T-helper 2 cell treated with Interferon-gamma antibody and Interleukin-4, amounts not matched to agents 100 ng/mL and 5 ng/mL, for 36 hours (primary cell): Measurements from ENCODE around the gene SAP30L. TPM values are rescaled to one million over a fixed set of nuclear protein-coding genes. Genes with fewer than 3 reads are reported as not detected.

Experiments used
- intact Hi-C: fragments of 100-400 bp; cut with micrococcal nuclease; formaldehyde crosslinking; loops from one replicate; pipeline ENCODE4 v1.15.1; 2023
- total RNA-seq: library from RNA; stranded (reverse); gene quantifications from 2 replicates; pipeline ENCODE4 v1.2.3, GENCODE V29; 2022

SAP30L gene
- total RNA-seq, 1 donor from 2014 or later = 37.7 TPM

DNA sequence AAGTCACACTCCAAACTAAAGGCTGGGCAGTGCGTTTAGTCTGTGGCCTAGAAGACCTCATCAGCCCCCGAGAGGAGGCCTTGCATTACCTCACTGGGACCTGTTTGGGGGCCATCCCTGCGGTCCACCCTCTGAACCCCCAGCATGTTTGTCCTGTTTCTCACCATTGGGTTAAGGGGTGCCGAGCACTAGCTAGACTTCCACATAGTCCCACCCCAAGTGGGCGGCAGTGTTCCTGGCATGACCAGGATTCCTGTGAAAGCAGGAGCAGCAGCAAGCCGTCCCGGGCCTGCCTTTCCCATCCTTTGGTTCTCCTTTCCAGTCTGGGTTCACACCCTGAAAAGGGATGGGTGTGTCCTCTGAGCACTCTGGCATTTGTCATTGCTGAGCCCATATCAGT, 26.6 kb upstream of the SAP30L start:
- intact Hi-C loops = no loop called here

DNA sequence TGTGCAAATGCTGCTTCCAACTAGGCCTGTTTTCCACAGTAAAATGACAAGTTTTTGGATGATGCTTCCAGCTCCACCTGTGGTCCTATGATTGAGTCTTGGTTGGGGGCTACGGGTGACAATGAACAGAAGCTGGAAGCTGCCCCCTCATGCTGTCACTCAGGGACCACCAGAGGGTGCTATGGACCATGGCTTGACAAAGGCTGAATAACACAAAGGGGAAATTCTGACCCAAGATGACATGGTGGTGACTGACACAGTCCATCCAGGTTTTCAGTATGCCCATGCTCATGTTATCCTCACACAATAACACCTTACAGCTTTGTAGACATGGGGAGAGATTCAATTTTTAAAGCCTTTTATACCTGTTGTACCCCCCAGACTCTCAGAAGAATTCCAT, 23.9 kb upstream of the SAP30L start:
- intact Hi-C loops = no loop called here

GRCh38 chr5:154422298-154422697, 23.5 kb upstream of the SAP30L start:
- intact Hi-C loops = no loop called here

GRCh38 chr5:154428208-154428607, 17.6 kb upstream of the SAP30L start:
- intact Hi-C loops = no loop called here

DNA sequence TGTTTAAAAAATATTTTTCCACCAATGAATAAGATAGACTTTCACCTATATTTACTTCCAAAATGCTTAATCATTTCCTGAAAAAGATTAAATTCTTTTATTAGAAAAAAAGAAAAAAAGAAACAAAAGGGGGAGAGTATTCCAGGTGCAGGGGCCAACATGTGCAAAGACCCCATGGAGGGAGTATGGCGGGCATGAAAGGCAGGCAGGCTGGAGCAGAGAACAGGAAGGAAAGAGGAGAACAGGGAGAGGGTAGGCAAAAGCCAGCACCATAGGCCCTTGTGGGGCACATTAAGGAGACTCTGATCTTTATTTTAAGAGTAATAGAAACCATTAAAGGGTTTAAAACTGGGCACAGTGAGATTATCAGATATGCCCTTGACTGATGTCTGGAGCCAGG, 16.5 kb upstream of the SAP30L start:
- intact Hi-C loops = no loop called here

- intact Hi-C loops = no loop called here
Observed at GRCh38 chr5:154430466-154430865, 15.3 kb upstream of the SAP30L start.

- intact Hi-C loops = no loop called here
Observed at GRCh38 chr5:154430961-154431630, 14.7 kb upstream of the SAP30L start.

DNA sequence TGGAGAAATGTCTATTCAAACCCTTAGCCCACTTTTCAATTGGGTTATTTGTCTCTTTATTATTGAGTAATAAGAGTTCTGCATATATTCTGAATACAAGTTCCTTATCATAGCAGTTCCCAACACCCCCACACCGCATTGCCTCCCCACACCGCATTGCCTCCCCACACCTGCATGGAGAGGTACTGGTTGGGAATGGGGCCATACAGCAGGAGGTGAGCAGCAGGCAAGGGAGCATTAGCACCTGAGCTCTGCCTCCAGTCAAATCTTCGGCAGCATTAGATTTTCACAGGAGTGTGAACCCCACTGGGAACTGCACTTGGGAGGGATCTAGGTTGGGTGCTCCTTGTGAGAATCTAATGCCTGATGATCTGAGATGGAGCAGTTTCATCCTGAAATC, 10.6 kb upstream of the SAP30L start:
- intact Hi-C loops = no loop called here

DNA sequence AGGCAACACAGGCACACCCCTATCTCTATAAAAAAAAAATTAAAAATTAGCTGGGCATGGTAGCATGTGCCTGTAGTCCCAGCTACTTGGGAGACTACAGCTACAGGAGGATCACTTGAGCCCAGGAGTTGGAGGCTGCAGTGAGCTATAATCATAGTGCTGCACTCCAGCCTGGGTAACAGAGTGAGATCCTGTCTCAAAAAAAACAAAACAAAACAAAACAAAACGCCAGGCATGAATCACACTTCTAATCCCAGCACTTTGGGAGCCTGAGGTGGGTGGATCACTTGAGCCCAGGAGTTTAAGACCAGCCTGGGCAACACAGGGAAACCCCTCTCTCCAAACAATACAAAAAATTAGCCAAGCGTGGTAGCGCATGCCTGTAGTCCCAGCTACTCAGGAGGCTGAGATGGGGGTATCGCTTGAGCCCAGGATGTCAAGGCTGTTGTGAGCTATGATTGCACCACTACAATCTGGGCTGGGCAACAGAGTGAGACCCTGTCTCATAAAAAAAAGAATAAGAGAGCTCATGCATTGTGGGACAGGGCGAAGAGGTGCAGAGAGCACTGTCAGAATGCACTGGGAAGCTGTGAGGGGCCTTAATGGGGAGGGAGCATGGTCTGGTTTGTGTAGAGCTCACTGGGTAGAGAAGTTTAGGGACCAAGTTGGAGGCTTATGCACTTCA, 8.4 kb upstream of the SAP30L start:
- intact Hi-C loops = no loop called here

DNA sequence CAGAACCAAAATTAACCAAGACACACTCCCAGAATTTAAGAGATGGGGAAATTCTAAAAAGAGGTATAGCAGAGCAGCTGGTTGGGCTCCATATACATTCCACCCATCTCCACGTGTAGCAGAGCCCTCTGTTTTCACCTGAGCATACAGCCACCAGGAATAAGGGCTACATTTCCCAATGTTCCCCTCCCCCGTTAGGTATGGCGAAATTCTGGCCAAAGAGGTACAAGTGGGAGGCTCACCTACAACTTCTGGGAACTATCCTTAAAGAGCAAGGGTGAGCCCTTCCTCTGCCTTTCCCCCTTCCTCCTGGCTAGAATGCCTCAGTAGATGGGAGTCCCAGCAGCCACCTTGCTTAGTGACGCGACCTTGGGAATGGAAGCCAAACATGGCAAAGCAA, 5.3 kb upstream of the SAP30L start:
- intact Hi-C loops = no loop called here

DNA sequence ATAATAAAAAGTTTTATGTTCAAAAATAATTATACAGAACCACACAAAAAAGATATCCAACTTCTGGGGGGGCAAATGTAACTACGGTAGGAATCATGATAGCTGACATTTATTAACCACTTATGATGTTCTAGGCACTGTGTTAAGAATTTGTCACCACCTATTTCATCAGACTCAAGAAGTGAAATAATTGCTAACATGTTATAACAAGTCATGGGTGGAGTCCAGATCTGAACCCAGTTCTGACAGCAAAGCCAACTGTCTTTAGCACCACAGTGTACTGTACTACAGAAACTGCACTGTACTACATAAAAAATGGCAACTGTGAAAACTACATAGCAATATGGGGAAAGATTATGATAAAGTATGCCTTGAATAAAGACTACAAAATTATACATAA, 3.0 kb upstream of the SAP30L start:
- intact Hi-C loops = no loop called here

DNA sequence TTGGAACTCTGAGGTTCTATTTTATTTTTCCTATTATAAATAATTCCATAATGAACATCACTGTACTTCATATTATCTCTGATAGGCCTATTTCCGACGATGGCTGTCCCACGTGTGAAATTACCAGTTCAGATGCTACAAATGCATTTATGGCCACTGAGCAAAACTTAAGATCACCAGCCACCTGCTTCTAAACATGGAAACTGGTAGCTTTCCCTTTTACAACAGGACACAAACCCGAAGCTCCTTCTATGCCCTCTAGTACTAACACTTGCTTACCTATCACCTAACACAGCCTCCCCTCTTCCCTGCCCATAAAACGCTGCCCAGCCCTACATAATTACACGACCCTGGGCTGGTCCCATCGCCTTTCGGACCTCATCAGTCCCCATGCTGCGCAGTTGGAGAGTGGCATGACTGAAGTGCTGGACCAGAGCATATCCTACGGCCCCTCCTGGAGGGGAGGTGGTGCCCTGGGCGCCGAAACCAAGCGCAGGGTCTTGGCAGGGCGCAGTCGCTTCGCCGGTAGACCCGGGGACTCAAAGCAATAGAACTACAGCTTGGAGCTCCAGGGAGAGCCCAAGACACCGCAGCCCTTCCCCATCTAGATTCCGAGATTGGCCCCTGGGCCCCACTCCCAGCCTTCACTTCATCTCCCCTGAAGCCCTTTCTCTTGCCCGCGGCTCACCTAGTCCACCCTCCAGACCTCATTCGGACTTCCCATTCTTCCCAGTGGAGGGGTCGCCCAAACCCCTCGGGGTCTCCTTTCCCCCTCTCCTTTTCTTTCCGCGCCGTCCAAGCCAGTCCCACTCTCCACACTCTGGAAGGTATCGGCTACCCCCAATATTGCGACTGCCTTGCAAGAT, 1.0 kb upstream of the SAP30L start:
- intact Hi-C loops = loop anchor here (1.0 to 2.0 kb wide), 6 partner anchors 254 to 497 kb away; partner anchors contain the start of genes CNOT8, FAM114A2, GALNT10 and LARP1

GRCh38 chr5:154446195-154447088, 645 bp downstream of the SAP30L start:
- intact Hi-C loops = no loop called here

GRCh38 chr5:154447089-154447725, 1.4 kb downstream of the SAP30L start:
- intact Hi-C loops = no loop called here

DNA sequence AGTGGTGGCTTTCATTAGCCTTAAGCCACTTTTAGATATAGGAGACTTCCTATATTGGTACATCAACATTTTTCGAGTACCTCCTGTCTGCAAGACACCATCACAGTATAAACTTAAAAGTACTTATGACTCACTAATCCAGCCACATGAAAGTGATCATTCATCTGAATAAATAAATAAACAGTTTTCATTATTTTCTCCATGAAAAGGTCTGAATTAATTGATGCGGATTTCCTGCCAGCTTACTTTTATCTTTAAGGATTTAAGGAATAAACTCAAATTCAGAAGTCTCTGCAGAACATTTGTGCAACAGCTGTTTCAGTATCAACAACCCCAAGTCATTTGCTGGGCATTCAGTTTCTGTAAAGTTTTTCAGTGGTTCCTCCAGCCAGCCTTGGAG, 4.0 kb downstream of the SAP30L start:
- intact Hi-C loops = no loop called here

GRCh38 chr5:154451957-154452356, 6.2 kb downstream of the SAP30L start:
- intact Hi-C loops = no loop called here

- intact Hi-C loops = no loop called here
Observed at GRCh38 chr5:154455585-154455984, 9.8 kb downstream of the SAP30L start.

GRCh38 chr5:154456540-154456939, 10.7 kb downstream of the SAP30L start:
- intact Hi-C loops = no loop called here

DNA sequence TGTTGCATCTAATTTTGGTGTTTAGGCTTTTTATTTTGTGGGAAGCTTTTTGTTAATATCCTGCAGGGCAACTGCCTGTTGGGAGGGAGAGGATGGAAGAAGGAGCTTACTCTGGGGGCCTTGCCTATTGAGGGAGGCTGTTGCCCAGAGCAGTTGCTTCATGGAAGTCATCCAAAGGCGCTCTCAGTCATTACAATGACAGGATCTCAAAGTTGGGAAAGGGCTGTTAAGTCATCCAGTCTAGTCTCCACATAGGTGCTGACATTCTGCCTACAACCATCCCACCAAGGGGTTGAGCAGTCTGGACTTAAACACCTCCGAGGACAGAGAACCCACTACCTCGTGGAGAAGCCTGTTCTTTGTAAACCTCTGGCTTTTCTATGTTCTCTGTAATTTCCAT, 13.2 kb downstream of the SAP30L start:
- intact Hi-C loops = no loop called here

DNA sequence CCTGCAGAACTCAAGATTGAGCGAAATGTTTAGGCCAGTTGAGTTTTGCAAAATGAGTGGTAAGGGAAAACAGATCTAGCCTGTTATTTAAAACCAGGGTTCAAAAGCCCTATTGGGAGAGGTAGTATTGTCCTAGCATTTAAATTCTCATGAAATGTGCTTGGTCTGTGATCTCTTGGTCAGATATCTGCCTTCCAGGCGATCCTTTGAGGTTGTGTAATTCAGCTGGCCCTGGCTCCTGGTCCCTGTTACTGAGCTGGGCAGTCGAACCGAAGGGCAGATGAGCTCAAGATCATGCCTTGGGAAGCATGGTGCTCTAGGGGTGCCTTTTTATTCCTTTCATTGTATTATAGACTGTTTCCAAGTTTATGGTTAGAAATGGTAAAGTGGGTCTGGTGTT, 14.4 kb downstream of the SAP30L start:
- intact Hi-C loops = no loop called here

GRCh38 chr5:154461531-154461930, 15.7 kb downstream of the SAP30L start:
- intact Hi-C loops = no loop called here
